ENCODE data around the gene TNS4.

- TF ChIP-seq POLR2A (IDR thresholded peaks at IDR 0.05; ENCODE audit: low read length) (no peak), GATA1 (IDR thresholded peaks at IDR 0.05; ENCODE audit: low read depth, low read length) (no peak)
These were observed 26.9 kb downstream of the TNS4 start for GRCh38 chr17:40474419-40475002.

All from erythroblast (primary cell).